T47D (cell line): ENCODE results near the gene ZNF724.
A peak's percentile ranks its signal among the peaks of the same experiment; 100 is the strongest.
"Not testable (repeated sequence)": the region's sequence is repeated elsewhere in the genome, so short reads cannot be mapped to it uniquely, and the experiment has no call there.

ENCODE experiments used
- DNase-seq, 2 experiments: peaks; one replicate each; pipeline versions ENCODE4 v3.0.0 to v3.0.0-alpha.2; 2011 to 2012; ENCODE audit warnings: low read depth in 1 of 2, low spot score in 1 of 2
- JUND ChIP-seq: IDR thresholded peaks from 2 replicates; pipeline ENCODE4 v1.6.1; 2012; ENCODE audit warnings: low read depth
- in situ Hi-C: cut with HindIII; loops from 2 replicates; pipeline ENCODE4 v1.10.0; 2016; ENCODE audit warnings: low sequenced_read_pairs, low pct_unique_long_range_greater_than_20kb

The ZNF724 gene

DNA sequence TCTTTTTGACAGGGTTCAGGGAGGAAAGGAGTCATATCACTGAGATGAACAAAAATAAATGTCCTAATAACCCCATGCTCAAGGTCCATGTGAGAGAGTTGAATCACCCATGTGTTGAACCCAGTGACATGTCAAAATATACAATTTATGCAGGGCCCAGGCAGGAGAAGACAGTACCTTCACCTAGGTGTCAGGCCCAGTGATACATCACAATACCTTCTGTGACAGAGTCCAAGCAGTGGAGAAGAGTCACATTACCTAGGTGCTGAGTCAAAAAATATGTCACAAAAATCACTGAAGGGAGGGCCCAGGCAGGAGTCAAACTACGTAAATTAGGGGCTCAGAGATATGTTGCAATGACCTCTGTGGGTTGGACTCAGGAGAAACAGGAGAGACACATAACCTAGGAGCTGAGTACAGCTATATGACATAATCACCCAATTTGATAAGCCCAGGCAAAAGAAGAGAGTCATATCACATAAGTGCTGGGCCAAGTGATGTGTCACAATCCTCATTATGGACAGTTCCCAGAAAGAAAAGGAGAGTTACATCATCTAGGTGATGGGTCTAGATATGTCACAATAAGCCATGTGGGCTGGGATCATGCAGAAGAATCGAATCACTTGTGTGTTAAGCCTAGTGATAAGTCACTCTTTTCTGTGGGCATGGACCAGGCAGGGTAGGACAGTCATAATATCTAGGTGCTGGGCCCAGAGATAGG is 13.8 kb upstream of the ZNF724 start:
- no peak for DNase-seq
- no peak for TF ChIP-seq JUND
- in situ Hi-C loops = no loop called here

GRCh38 chr19:23263396-23263795 is 13.2 kb upstream of the ZNF724 start:
- in situ Hi-C loops = no loop called here
- no peak for TF ChIP-seq JUND

DNA sequence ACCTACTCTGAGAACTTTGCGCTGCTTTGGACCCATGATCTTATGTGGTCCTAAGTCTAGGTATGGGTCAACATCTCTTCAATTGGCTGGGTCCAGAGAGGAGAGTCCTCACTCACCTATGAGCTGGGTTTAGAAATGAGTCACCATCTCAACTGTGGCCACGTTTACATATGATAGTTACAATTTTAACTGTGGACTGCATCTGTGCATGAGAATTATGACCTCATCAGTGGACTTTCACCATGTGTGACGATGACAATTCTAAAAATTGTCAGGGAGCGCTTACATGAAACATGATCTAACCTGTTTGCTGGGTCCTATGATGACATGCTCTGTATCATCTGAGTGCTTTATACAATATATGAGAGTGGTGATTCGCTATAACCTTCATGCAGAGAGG is 12.7 kb upstream of the ZNF724 start:
- in situ Hi-C loops = no loop called here
- TF ChIP-seq JUND = no peak
- no peak for DNase-seq

More at GRCh38 chr19:23263396-23263795, 13.2 kb upstream of the ZNF724 start:
- no peak for DNase-seq

GRCh38 chr19:23261496-23262020 is 11.4 kb upstream of the ZNF724 start:
- no peak for DNase-seq
- no peak for TF ChIP-seq JUND
- in situ Hi-C loops = no loop called here

DNA sequence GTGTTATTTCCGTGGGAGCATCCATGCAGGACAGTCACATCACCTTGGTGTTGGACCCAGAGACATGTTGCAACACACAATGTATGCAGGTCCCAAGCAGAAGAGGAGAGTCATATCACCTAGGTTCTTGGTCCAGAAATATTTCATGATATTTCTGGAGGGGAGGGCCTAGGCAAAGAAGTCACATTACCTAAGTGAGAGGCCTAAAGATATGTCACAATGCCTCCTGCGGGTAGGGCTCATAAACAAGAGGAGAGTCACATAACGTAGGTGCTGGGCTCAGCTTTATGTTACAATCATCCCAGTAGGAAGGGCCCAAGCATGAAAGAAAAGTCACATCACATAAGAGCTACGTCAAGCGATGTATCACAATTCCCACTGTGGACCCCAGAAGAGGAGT is 10.8 kb upstream of the ZNF724 start:
- no peak for DNase-seq
- in situ Hi-C loops = no loop called here
- TF ChIP-seq JUND = no peak

DNA sequence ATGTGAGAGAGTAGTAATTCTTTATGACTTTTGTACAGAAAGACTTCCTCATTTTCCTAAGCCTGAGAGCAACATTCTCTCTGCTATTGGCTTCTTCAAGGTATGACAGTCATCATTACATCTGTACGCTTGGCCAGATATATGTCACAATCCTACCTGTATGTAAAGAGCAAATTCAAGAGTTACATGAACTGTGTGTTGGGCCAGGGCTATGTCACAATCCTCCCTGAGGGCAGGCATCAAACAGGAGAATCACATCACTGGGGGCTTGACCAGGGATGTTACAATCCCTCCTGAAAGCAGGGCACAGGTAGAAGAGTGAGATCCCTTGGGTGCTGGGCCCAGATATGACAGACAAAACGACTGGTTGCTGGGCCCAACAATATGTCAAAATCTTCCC is 9.8 kb upstream of the ZNF724 start:
- in situ Hi-C loops = no loop called here
- no peak for TF ChIP-seq JUND
- no peak for DNase-seq

DNA sequence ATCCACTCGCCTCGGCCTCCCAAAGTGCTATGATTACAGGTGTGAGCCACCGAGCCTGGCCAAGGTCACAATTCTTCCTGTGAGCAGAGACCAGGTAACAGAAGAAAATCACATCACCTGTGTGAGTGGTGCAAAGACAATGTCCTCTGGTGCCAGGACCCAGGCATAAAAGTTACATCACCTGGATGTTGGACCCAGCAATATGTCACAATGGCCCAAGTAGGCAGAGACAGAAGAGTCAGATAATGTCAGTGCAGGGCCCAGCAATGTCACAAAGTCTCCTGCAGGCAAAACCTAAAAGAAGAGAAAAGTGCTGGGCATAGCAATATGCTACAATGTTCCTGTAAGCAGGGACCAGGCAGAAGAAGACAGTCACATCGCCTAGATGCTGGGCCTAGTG is 5.5 kb upstream of the ZNF724 start:
- in situ Hi-C loops = no loop called here
- no peak for DNase-seq
- no peak for TF ChIP-seq JUND

DNA sequence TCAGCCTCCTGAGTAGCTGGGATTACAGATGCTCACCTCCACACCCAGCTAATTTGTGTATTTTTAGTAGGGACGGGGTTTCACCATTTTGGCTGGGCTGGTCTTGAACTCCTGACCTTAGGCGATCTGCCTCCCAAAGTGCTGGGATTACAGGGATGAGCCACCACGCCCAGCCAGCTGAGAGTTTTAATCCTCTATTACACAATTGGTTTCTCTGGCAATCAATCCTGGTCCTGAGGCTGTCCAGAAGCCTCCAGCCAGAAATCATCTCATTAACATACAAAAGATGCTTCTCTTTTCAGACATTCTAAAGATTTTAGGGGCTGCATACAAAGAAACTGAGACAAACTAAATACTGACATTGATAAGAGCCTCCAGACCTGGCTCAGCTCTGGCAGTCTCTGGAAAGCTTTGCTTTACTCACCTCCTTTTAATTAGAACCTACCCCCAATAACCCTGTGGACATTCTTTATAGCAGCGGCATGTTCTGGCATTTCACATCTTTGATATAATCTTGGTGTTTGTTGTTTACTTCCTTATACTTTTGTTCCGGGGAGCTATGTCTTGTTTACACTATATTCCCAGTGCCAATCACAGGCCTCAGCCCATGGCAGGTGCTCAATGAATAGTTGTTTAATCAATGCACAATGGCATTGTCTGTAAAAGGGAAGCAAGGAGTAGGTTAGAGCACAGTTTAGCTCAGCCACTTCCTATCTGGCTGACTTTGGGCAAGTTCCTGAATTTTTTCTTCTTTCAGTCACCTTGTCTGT is 4.1 kb upstream of the ZNF724 start:
- peak in 1 of 2 experiments; percentile 74 for DNase-seq
- in situ Hi-C loops = no loop called here
- TF ChIP-seq JUND = no peak

- in situ Hi-C loops, DNase-seq: not testable (repeated sequence)
Measured at GRCh38 chr19:23253256-23253655, 3.1 kb upstream of the ZNF724 start.

DNA sequence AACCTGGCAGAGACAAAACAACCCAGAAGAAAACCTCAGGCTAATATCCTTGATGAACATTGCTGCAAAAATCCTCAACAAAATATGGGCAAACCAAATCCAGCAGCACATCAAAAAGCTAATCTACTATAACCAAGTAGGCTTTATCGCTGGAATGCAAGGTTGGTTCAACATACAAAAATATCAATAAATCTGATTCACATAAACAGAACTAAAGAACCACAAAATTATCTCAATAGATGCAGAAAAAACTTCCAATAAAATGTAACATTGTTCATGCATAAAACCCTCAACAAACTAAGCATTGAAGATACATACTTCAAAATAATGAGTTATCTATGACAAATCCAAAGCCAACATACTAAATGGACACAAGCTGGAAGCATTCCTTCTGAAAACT is 8.8 kb downstream of the ZNF724 start:
- no peak for DNase-seq
- in situ Hi-C loops = no loop called here
- TF ChIP-seq JUND = no peak

DNA sequence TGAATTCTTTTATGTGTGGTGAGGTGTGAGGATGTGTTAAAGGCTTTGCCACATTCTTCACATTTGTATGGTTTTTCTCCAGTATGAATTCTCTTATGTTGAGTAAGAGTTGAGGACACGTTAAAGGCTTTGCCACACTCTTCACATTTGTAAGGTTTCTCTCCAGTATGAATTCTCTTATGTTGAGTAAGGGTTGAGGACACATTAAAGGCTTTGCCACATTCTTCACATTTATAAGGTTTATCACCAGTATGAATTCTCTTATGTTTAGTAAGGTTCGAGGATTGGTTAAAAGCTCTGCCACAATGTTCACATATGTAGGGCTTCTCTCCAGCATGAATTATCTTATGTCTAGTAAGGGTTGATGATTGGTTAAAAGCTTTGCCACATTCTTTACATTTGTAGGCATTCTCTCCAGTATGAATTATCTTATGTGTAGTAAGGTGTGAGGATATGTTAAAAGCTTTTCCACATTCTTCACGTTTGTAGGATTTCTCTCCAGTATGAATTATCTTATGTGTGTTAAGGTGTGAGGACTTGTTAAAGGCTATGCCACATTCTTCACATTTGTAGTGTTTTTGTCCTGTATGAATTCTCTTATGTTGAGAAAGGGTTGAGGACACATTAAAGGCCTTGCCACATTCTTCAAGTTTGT is 27.1 kb downstream of the ZNF724 start:
- in situ Hi-C loops = no loop called here
- DNase-seq = no peak
- TF ChIP-seq JUND = no peak

- no peak for TF ChIP-seq JUND
- no peak for DNase-seq
- in situ Hi-C loops = no loop called here
Measured at GRCh38 chr19:23203841-23204344, 46.3 kb downstream of the ZNF724 start.

DNA sequence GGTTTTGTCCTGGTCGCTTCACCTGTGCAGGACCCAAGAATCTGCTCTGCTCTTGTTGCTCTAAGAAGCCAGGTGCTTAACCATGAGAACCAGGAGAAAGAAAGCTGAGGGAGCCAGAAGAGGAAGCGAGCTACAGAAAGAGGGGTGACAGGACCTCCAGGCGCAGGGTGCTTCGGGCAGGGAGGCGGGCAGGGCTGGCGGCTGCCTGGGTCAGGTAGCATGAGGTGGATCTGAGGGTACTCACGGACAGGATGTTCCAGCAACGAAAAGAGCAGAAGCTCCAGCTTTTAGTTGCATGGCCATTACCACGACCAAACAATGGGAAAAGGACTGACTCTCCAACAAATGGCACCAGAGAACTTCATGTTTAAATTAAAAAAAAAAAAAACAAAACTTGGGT is 59.9 kb downstream of the ZNF724 start:
- no peak for TF ChIP-seq JUND
- no peak for DNase-seq
- in situ Hi-C loops = no loop called here
